Raji (cell line): ENCODE results near the gene TRAF3.

Experiments used
- POLR2A ChIP-seq: IDR thresholded peaks from 2 replicates; pipeline ENCODE4 v1.6.1; 2011; ENCODE audit warnings: low read depth, low read length, control low read depth; ENCODE audit not compliant: insufficient read depth

The TRAF3 gene

DNA sequence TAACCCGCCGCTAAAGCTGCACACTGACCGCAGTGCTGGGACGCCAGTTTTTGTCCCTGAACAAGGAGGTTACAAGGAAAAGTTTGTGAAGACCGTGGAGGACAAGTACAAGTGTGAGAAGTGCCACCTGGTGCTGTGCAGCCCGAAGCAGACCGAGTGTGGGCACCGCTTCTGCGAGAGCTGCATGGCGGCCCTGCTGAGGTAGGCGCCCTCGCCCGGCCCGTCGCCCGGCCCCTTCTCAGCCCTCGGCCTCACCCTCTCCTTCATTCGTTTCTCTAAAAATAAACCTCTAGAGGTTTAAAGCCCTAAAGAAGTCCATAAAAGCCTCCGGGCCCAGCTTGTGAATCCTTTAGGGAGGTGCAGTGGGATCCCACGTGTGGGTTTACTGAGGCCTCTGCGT is 93.0 kb downstream of the TRAF3 start:
- TF ChIP-seq POLR2A, result no peak

DNA sequence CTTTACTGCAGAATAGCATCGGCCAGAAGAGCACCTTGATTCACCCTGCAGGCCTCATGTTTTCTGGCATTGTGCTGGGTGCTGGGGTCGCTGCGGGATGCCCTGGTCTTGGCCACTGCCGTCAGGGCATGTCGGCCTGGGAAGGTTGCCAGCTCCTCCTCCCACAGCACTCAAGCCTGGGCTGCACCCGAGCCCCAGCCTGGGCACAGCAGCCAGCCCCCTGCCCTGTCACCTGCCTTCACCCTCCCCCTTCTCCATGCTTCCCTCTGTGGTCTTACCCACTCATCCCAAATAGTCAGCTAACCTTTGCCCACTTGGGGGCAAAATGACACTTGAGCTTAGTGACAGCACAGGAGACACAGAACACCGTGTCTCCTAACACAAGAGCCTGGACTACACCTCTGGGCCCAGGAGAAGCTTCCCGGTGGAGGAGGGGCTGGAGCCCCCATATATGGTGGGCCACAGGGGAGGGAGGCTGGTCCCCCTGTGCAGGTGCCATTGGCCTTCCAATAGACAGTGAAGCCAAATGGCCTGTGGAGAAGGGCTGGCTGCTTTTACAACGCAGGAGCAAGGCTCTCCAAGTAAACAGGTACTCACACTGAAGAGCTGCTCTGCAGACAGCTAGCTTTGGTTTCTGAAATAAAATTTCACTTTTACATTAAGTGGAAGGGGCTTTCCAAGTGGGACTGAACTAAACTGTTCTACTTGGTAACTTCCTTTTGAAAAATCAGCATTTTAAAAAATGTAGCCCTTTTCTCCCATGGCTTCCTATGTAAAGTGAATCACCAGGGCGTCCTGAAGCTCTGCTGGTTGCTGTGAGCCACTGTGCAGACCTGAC is 94.0 kb downstream of the TRAF3 start:
- no peak for TF ChIP-seq POLR2A

DNA sequence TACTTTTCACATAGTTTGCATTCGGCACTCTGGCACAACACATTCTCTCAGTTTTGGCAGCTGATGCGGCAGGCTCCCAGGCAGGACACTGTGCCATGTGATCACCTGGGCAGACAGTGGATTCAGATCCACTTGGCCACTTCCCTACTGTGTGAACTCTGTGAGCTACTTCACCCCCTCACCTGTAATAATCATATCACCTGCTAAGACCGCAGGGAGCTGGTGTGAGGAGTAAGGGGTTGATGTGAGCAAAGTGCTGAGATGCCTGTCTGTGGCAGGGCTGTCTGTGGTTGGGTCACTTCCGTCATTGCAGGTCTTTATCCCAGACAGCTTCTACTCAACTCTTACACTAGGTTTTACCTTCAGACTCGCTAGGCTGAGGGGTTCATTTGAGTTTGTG is 94.8 kb downstream of the TRAF3 start:
- no peak for TF ChIP-seq POLR2A

DNA sequence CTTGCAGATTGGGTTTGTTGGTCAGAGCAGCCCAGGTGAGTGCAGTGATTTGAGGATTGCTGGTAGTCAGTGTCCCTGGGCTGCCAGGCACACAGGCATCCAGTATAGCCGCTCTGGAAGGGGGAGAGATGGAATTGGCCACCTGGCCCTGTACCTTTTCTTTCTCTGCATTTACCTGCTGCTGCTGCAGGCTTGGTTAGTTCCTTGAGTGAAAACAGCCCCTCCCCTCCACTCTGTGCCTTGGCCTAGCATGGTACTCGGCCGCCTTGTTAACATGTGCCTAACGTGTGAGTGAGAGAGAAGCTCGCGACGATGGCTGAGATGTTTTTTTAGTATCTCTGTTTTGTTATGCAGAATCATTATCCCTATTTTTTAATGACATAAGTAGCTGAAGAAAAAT is 95.9 kb downstream of the TRAF3 start:
- TF ChIP-seq POLR2A, result no peak

DNA sequence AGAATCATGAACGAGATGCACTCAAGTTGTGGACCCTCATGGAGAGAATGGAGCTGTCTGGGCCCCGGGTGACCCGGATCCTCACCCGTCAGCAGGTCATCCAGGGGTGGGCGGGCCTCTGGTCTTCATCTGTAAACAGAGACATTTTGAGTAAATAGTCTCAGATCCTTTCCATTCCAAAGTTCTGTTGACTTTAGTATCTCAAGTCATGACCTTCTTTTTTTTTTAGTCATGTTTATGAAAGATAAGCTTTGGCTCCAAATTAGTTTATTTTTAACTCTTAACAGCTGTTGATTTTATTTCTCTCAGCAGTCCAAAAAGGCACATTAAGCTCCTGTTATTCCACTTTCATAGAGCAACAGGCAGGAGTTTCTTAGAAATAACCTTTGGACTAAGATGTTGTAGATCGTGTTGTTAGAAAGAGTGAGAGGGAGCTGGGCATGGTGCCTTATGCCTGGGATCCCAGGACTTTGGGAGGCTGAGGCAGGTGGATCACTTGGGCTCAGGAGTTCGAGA is 96.4 kb downstream of the TRAF3 start:
- no peak for TF ChIP-seq POLR2A

DNA sequence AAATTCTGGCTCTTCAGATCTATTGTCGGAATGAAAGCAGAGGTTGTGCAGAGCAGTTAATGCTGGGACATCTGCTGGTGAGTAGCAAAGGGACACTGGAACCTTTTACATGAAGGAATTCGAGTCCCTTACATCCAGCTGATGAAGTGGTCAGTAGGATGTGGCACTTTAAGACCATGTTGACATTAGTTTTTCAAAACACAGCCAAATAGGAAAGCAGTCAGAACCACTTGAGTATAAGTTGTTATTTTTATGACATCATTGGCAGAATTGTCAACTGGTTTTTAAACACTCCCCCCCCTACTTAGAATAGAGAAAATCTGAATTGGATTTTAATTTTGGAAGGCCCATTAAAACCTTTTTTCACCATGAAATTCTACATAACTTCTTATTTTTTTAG is 98.4 kb downstream of the TRAF3 start:
- TF ChIP-seq POLR2A, result no peak

DNA sequence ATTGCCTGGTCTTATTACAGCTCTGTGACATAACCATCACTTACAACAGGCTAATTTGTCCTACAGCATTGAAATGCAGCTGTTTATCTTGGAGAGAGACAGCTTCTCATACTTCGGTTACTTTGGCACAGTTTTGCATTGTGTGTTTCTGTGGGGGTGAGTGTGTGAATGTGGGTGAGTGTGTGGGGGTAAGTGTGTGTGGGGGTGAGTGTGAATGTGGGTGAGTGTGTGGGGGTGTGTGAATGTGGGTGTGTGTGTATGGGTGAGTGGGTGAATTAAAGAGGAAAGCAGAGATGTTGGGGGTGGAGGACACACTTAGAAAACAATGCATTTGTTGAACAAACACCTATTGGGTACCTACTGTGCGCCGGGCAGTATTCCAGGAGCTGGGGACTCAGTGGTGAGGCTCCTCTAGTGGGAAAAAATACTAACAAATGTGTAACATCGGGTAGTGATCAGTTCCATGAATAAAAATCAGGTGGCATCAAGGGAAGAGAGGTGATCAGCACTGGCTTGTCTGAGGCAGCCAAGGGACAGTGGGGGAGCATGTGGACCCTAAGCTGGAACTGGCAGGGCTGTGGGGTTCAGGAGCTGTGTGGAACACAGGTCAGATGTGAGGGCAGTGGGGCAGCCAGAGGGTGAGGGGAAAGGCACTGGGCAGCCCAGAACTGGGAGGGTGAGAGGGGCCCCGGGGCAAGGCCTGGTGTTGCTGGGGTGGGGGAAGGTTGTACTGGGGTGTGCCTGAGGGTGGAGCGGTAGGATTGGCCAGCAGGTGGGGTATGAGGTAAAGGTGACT is 101.1 kb downstream of the TRAF3 start:
- TF ChIP-seq POLR2A, result no peak

DNA sequence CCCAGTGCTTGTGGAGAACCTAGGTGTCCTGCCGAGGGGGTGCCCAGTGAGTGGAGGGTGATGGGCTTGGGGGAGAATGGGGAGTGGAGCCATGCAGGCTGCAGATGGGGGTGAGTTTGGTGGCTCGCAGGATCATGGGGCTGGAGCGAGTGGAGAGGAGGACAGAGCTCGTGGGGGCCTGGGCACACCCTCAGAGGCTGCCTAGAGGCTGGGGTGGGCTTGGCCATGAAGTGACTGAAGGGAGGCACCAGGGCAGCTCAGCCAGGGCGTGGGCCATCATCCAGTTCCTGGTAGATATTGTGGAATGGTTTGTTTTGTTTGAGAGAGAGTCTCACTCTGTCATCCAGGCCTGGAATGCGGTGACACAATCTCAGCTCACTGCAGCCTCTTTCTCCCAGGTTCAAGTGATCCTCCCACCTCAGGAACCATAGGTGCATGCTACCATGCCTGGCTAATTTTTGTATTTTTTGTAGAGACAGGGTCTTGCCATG is 101.8 kb downstream of the TRAF3 start:
- TF ChIP-seq POLR2A, result no peak

DNA sequence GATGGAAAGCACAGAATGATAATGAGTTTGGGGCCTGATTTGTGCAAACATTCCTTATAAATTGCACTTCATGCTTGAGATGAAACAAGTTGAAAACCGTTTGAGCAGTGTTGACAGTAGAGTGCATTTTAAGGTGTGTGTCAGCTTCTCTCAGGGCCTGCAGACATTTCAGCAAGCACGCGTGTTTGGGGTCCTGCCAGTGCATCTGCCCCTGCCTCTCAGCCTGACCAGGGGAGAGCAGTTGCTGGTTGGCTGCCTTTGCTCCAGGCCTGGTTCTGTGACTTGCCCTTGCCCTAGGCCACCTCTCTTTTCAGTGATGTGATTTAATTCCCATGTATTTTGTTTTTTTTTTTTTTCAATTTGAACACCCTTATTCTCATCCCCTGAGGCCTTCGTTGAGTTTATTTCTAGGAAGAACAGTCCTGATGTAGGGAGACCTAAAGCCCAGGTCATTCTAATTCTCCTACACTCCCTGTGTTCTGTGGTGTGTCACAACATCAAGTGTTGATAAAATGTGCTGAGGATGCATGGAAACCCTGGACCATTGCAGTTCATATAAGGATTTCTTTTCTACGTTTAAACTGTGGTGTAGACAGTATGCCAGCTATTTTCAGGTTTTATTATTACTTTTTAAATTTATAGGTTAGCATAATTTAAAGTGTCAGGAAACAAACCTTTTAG is 105.1 kb downstream of the TRAF3 start:
- TF ChIP-seq POLR2A, result no peak

DNA sequence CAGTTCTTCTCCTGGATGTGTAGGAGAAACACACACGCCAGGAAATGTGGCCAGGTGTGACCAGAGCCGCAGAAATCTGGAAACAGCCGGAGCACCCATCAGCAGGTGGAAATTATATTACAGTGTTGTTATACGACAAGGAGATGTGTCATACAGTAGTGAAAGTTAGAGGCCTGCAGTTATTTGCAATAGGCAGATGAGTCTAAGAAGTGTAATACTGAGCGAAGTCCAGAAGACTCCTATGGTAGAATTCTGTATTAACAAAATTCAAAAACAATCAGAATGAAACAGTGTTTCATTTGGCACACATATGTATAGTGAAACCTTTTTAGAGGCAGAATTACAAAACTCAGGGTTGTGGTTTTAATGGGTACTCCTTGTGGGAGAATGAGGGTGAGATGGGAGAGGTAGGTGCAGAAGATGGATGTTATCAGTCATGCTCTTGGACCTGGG is 105.9 kb downstream of the TRAF3 start:
- TF ChIP-seq POLR2A, result no peak

DNA sequence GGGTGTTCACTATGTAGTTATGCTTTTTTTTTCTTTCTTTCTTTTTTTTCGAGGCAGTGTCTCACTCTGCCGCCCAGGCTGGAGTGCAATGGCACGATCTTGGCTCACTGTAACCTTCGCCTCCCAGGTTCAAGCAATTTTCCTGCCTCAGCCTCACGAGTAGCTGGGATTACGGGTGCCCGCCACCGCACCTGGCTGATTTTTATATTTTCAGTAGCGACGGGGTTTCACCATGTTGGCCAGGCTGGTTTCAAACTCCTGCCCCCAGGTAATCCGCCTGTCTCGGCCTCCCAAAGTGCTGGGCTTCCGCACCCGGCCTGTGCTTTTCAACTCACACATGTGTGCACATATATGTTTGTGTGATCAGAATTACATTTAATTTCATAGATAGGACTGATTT is 106.3 kb downstream of the TRAF3 start:
- no peak for TF ChIP-seq POLR2A

DNA sequence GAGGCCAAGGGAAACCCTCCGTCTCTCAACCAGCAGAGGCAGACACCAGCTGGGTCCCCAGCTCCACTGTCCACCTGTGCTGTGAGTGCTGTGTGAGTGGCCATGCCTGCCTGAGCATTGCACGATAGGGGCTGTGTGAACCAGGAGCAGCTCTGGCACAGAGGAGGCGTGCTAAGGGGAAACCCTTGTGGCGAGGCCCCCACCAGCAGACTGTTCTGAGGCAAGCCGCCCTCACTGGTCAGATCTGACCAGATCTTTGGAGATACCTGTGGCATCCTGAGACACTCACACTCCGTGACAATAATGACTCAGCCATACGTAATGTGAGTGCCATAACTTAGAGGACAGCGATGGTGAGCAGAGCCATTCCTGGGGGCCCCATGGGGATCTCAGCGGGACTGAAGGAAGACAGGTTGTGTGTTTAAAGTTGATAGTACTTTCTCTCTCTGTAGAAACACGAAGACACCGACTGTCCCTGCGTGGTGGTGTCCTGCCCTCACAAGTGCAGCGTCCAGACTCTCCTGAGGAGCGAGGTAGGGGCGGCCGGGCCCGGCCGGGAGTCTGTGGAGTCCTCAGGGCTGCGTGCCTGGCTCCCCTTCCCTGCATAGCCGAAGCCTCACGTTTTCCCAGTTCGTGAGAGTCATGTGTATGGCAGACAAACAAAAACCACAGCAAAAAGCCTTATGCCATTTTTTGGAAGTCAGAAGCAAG is 108.6 kb downstream of the TRAF3 start:
- no peak for TF ChIP-seq POLR2A

DNA sequence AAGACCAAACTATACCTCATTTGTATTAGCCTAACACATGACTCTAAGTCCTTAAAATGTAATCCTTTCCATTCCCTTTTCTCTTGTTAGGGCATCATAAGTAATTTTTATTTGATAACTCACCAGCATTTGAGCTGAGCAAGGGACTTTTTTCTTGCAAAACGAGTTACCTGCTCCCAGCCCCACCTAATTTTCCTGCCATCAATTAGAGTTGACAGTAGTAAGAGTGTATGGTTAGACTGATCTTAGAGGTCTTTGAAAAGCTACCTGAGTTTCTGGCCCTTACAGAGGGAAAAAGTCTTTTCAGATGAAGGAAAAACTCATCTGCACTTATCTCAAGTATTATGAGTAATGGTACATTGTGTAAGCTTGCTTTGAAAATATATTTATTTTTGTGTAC is 111.5 kb downstream of the TRAF3 start:
- TF ChIP-seq POLR2A, result no peak

DNA sequence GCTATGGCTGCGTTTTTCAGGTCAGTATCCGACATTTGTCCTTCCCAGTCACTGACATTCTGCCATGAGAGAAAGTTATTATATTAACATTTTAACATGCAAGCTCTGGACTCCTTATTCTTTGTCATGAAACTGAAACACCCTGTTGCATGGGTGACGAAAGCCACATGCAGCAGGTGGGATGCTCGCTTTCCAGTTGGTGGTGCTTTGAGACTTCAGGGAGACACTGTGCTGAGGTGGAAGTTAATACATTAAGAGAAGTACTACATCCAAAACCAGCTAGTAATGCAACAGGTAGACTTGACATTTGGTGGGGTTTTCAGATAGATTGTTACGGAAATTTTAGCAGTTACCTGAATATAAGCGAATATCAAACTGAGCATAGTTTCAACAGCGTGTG is 112.4 kb downstream of the TRAF3 start:
- no peak for TF ChIP-seq POLR2A

DNA sequence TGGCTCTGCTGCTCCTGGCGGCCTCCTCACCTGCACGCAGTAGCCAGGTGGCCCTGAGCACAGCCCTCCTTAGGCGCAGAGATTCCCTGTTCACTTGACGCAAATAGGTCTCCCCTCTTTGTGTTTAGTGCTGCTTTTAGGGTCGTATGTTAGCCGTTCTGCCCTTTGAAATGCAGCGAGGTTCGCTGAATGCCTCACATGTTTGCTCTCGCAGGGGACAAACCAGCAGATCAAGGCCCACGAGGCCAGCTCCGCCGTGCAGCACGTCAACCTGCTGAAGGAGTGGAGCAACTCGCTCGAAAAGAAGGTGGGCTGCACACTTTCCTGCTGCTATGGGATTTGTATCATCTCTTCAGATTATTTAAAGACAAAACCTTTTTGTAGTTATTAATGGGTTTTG is 113.9 kb downstream of the TRAF3 start:
- no peak for TF ChIP-seq POLR2A
